AG04449 (cell line): ENCODE measurements around the gene RPS15A.

Source experiments
- CTCF ChIA-PET: fragments of 350-600 bp; formaldehyde crosslinking; extraction: SDS; loops from one replicate; lab custom pipeline; 2021; ENCODE audit warnings: antibody characterized with exemption; lab: Yijun Ruan, JAX
- POLR2A ChIA-PET: fragments of 400-600, 350-600 bp; formaldehyde crosslinking; extraction: SDS; loops from one replicate; lab custom pipeline; 2020; ENCODE audit warnings: antibody characterized with exemption, inconsistent platforms; lab: Yijun Ruan, JAX
- DNase-seq: peaks from one replicate; pipeline ENCODE4 v3.0.0-alpha.2; 2010; ENCODE audit warnings: low read depth, low spot score
- H3K4me3 ChIP-seq: 2 replicates; pipeline ENCODE4 v1.5.1; 2011; ENCODE audit warnings: low read depth, mild to moderate bottlenecking, control low read depth, low read length
- CTCF ChIP-seq: IDR thresholded peaks from one replicate; pipeline ENCODE4 v1.5.1; 2011; ENCODE audit warnings: mild to moderate bottlenecking, moderate library complexity, low read length, control low read depth, inconsistent platforms; ENCODE audit not compliant: insufficient read depth; ENCODE audit errors: missing control alignments

Gene RPS15A

DNA sequence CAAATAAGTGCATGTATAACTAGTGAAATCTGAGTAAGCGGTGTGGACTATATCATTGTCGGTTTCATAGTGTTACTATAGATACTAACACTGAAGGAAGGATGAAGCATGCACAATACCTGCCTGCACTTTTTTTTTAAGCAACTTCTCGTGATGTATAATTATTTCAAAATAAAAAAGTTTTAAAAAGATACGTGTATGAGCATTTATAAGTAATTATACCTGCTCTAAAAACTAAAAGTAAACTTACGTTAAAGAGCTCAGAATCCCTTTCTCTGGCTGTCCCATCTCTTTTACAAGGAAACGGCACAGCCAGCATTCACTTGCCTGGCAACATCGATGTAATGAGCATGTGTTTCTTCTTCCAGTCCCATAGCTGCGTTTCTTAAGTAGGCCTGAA is 42.5 kb upstream of the RPS15A start:
- ChIA-PET POLR2A (interaction anchor here (0.9 kb wide), 1 partner anchor 31 kb away, joined by 3 read pairs; the partner anchor contains the start of gene ARL6IP1), CTCF (interaction anchor here (0.6 to 2.7 kb wide), 4 partner anchors 13 to 31 kb away, joined by 3 to 14 read pairs (median 4); partner anchors contain the start of gene ARL6IP1)
- no peak overlapping the region for H3K4me3 ChIP-seq
- DNase-seq = no peak
- TF ChIP-seq CTCF = no peak

DNA sequence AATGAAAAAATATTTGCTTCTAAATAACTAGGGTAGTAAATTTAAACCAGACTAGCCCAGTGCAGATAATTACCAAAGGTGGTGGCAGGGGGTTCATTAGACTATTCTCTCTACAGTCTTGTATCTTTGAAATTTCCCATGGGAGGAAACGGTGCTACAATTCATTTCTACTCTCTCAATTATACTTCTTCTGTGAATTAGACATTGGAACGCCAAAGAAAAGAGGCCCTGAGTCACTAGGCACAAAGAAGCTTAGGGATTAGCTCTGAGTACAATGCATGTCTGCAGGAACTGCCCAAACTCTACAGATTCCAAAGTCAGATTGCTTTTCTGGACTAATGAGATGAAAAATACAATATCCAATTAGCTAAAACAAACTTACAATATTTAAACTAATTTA is 41.9 kb upstream of the RPS15A start:
- DNase-seq = no peak
- CTCF ChIA-PET = interaction anchor here (0.6 to 2.7 kb wide), 4 partner anchors 12 to 31 kb away, joined by 3 to 14 read pairs (median 4); partner anchors contain the start of gene ARL6IP1
- TF ChIP-seq CTCF = no peak
- POLR2A ChIA-PET = no interaction called here
- H3K4me3 ChIP-seq = no peak overlapping the region

DNA sequence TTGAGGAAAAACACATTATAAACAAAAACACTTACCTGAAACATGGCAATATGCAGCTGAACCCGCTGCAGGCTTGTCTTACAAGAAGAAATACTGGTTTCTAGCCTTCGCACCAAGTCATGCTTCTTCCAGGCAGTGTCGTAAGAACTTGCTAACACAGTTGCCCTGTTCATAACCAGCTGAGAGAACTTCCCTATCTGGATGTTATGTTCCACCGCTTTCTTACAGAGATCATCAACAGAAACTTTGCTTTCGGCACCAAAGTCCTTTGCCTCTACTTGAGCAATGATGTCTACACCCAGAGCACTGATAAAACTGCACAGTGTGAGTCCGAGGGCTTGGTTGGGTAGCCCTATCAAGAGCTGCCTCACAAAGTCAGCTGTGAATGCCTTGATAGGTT is 39.1 kb upstream of the RPS15A start:
- H3K4me3 ChIP-seq = no peak overlapping the region
- POLR2A ChIA-PET = interaction anchor here (0.6 kb wide), 1 partner anchor 24 kb away, joined by 4 read pairs; no protein-coding TSS in a partner anchor
- no peak for TF ChIP-seq CTCF
- CTCF ChIA-PET = interaction anchor here (0.7 to 1.4 kb wide), 5 partner anchors 12 to 140 kb away, joined by 3 to 4 read pairs (median 3); partner anchors contain the start of gene ARL6IP1
- no peak for DNase-seq

DNA sequence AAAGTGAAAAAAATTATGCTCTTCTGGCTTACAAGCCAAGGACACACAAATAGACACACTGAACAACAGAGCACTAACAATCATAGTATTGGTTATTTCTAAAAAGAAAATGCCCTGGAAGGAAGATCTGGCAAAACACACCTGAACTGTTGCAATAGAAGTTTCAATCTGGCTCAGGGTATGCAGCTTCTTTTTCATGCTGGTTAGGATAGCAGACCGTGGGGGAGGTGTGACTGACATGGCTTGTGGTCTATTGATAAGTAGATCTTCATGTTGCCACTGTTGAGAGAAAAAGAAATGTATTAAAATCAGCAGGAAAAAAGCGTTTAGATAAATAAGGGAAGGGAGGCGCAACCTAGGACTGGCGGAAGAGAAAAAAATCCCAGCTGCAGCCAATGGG is 37.8 kb upstream of the RPS15A start:
- POLR2A ChIA-PET = no interaction called here
- TF ChIP-seq CTCF = no peak
- no peak overlapping the region for H3K4me3 ChIP-seq
- CTCF ChIA-PET = interaction anchor here (1.1 to 1.4 kb wide), 3 partner anchors 9 to 27 kb away, joined by 3 to 6 read pairs (median 3); partner anchors contain the start of gene ARL6IP1
- DNase-seq = no peak

GRCh38 chr16:18816286-18816685 is 26.2 kb upstream of the RPS15A start:
- ChIA-PET CTCF (interaction anchor here (6.7 kb wide), 1 partner anchor 13 kb away, joined by 69 read pairs; the partner anchor contains the start of gene ARL6IP1), POLR2A (no interaction called here)
- H3K4me3 ChIP-seq = no peak overlapping the region
- DNase-seq = no peak
- no peak for TF ChIP-seq CTCF

DNA sequence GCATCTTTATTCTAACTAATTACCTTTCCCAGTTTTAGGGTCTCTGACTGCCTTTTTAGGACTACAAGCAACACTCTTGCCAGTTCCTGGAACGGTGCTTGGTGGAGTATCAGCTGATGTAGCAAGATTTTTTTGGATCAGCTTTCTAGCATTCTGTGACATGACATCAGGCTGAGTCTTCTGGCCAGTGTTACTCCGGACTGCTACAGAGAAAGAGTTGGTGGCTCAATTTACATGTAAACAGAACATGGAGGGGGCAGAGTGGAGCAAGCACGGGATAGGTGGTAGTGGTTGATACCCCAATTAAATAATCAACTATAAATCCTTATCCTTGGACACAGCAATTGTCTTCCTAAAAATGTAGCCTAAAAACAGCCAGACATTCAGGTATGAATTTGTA is 21.8 kb upstream of the RPS15A start:
- CTCF ChIA-PET = interaction anchor here (2.8 kb wide), 1 partner anchor 10 kb away, joined by 20 read pairs; the partner anchor contains the start of gene ARL6IP1
- DNase-seq = no peak
- TF ChIP-seq CTCF = no peak
- POLR2A ChIA-PET = no interaction called here
- H3K4me3 ChIP-seq = no peak overlapping the region
